Omental fat pad (tissue), 4 donors: ENCODE results near the gene MYOCD. TPM values are rescaled to one million over a fixed set of nuclear protein-coding genes. Genes with fewer than 3 reads are reported as not detected.

Source experiments
- ATAC-seq: fragments of 150-250 bp; one replicate; pipeline ENCODE4 v1.9.1; 2016; ENCODE audit warnings: mild to moderate bottlenecking, moderate library complexity; ENCODE audit not compliant: low FRiP score
- DNase-seq: peaks from one replicate; pipeline ENCODE4 v3.0.0-alpha.2; 2019; ENCODE audit warnings: low spot score
- CTCF ChIP-seq, 3 donors: fragments of 450-650 bp; IDR thresholded peaks; one replicate each; pipeline ENCODE4 v1.5.1; 2016 to 2017; ENCODE audit warnings: antibody characterized with exemption in 3 of 3, mild to moderate bottlenecking in 3 of 3, moderate library complexity in 2 of 3
- total RNA-seq, 4 donors: library from RNA; depleted of rRNA; stranded (reverse); fragments of >200 nt; gene quantifications; one replicate each; pipeline ENCODE4 v1.1.0, GENCODE V29; 2016

MYOCD gene, protein sequence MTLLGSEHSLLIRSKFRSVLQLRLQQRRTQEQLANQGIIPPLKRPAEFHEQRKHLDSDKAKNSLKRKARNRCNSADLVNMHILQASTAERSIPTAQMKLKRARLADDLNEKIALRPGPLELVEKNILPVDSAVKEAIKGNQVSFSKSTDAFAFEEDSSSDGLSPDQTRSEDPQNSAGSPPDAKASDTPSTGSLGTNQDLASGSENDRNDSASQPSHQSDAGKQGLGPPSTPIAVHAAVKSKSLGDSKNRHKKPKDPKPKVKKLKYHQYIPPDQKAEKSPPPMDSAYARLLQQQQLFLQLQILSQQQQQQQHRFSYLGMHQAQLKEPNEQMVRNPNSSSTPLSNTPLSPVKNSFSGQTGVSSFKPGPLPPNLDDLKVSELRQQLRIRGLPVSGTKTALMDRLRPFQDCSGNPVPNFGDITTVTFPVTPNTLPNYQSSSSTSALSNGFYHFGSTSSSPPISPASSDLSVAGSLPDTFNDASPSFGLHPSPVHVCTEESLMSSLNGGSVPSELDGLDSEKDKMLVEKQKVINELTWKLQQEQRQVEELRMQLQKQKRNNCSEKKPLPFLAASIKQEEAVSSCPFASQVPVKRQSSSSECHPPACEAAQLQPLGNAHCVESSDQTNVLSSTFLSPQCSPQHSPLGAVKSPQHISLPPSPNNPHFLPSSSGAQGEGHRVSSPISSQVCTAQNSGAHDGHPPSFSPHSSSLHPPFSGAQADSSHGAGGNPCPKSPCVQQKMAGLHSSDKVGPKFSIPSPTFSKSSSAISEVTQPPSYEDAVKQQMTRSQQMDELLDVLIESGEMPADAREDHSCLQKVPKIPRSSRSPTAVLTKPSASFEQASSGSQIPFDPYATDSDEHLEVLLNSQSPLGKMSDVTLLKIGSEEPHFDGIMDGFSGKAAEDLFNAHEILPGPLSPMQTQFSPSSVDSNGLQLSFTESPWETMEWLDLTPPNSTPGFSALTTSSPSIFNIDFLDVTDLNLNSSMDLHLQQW
- 1 to 10 TPM in 3 of 4 donors, under 1 TPM in 1; 0.48 to 2.8 (median 2.3) TPM for total RNA-seq

- no peak for TF ChIP-seq CTCF (IDR thresholded peaks at IDR 0.05)
- ATAC-seq, result peak; percentile 51
- no peak for DNase-seq
These were observed at the start of gene MYOCD for GRCh38 chr17:12665263-12666210. Gene MYOCD (plus strand): TSS chr17:12665890. CDS start chr17:12666189, 299 bp downstream.

GRCh38 chr17:12616161-12616560 is 49.5 kb upstream of the MYOCD start:
- ATAC-seq (no peak), DNase-seq (no peak)
- TF ChIP-seq CTCF (IDR thresholded peaks at IDR 0.05), result no peak

DNA sequence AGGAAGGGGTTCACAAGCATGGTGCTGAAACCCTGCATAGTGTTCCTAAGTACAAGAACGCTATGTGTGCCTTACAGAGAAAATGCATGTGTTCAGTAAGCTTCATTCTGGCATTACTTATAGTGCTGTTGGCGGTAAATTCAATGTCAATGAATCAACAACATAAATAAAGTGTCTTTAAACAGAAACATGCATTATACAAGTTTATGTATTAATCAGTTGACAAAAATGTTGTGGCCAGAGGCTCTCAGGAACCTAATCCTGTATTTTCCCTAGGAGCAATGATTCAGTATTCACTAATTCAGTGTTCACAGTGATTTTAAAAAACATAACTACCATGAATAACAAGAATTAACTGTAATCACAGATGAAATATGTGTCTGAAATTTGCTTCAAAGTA is 47.1 kb upstream of the MYOCD start:
- TF ChIP-seq CTCF (IDR thresholded peaks at IDR 0.05), result no peak
- ATAC-seq, result no peak
- DNase-seq, result no peak

- DNase-seq, result no peak
- ATAC-seq, result peak; percentile 61
- TF ChIP-seq CTCF (IDR thresholded peaks at IDR 0.05), result no peak
These were observed 46.1 kb upstream of the MYOCD start for GRCh38 chr17:12619459-12620199.

DNA sequence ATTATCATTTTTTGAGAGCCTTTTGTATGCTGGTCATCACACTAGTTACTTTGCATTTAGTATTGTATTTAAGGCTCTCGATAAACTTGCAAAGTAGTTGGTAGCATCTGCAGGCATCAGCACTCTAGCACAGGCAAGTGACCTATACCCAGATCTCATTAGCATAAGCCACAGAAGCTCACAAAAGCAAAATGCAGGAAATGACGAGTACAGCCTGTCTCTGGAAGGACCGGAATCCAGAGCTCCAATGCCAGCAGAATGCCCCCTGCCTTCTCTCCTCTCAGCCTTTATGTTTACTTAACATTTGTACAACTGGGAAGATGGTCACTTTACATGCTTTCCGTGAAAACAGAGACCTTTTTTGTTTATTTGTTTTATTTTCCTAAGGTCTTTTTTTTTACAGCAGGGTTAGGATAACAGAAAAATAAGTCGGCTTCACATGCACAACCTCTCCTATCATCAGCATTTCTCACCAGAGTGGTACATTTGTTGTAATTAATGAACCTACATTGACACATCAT is 45.4 kb upstream of the MYOCD start:
- ATAC-seq (no peak), DNase-seq (no peak)
- TF ChIP-seq CTCF (IDR thresholded peaks at IDR 0.05), result no peak
